HUES6 (cell line): ENCODE data around the gene ACAD9.

Experiments
- H3K27ac ChIP-seq: 2 replicates; pipeline ENCODE4 v1.7.0; 2013; ENCODE audit warnings: low read depth, mild to moderate bottlenecking, low read length, inconsistent platforms
- H3K27me3 ChIP-seq: 2 replicates; pipeline ENCODE4 v1.6.1; 2013; ENCODE audit warnings: low read length; ENCODE audit not compliant: control insufficient read depth, insufficient read depth
- H3K36me3 ChIP-seq: 2 replicates; pipeline ENCODE4 v1.6.1; 2013; ENCODE audit warnings: low read length; ENCODE audit not compliant: control insufficient read depth, insufficient read depth
- H3K4me1 ChIP-seq: 2 replicates; pipeline ENCODE4 v1.6.1; 2013; ENCODE audit warnings: low read length; ENCODE audit not compliant: control insufficient read depth, insufficient read depth
- H3K4me3 ChIP-seq: 2 replicates; pipeline ENCODE4 v1.5.1; 2013; ENCODE audit warnings: low read depth, low read length
- H3K9ac ChIP-seq: one replicate; pipeline ENCODE4 v1.6.1; 2013; ENCODE audit warnings: mild to moderate bottlenecking, low read length
- H3K9me3 ChIP-seq: 2 replicates; pipeline ENCODE4 v1.6.1; 2013; ENCODE audit warnings: low read depth, low read length; ENCODE audit not compliant: control insufficient read depth, insufficient read depth

The ACAD9 gene

GRCh38 chr3:128895843-128896697, 16.6 kb downstream of the ACAD9 start:
- Histone ChIP-seq H3K4me3 (no peak overlapping the region), H3K4me1 (no peaks in the 10 kb centered on the region), H3K9me3 (no peaks in the 10 kb centered on the region), H3K27ac (no peak overlapping the region), H3K36me3 (peaks cover 81% of the 10 kb centered on the region), H3K27me3 (no peaks in the 10 kb centered on the region), H3K9ac (no peak overlapping the region)

- no peaks in the 10 kb centered on the region for H3K27me3 ChIP-seq
- H3K36me3 ChIP-seq: peaks cover 96% of the 10 kb centered on the region
- no peak overlapping the region for H3K27ac ChIP-seq
- no peaks in the 10 kb centered on the region for H3K4me1 ChIP-seq
- H3K4me3 ChIP-seq: no peak overlapping the region
- no peaks in the 10 kb centered on the region for H3K9me3 ChIP-seq
- no peak overlapping the region for H3K9ac ChIP-seq
These were observed 23.0 kb downstream of the ACAD9 start for GRCh38 chr3:128902426-128902825.

- H3K4me1 ChIP-seq: no peaks in the 10 kb centered on the region
- H3K27me3 ChIP-seq: no peaks in the 10 kb centered on the region
- H3K27ac ChIP-seq: no peak overlapping the region
- peaks cover 96% of the 10 kb centered on the region for H3K36me3 ChIP-seq
- H3K9ac ChIP-seq: no peak overlapping the region
- no peak overlapping the region for H3K4me3 ChIP-seq
- H3K9me3 ChIP-seq: no peaks in the 10 kb centered on the region
These were observed 24.1 kb downstream of the ACAD9 start for GRCh38 chr3:128903501-128903900.

GRCh38 chr3:128906031-128906803, 26.8 kb downstream of the ACAD9 start:
- Histone ChIP-seq H3K4me1 (no peaks in the 10 kb centered on the region), H3K27me3 (no peaks in the 10 kb centered on the region), H3K9ac (no peak overlapping the region), H3K36me3 (peaks cover 96% of the 10 kb centered on the region), H3K27ac (no peak overlapping the region), H3K4me3 (no peak overlapping the region), H3K9me3 (no peaks in the 10 kb centered on the region)

DNA sequence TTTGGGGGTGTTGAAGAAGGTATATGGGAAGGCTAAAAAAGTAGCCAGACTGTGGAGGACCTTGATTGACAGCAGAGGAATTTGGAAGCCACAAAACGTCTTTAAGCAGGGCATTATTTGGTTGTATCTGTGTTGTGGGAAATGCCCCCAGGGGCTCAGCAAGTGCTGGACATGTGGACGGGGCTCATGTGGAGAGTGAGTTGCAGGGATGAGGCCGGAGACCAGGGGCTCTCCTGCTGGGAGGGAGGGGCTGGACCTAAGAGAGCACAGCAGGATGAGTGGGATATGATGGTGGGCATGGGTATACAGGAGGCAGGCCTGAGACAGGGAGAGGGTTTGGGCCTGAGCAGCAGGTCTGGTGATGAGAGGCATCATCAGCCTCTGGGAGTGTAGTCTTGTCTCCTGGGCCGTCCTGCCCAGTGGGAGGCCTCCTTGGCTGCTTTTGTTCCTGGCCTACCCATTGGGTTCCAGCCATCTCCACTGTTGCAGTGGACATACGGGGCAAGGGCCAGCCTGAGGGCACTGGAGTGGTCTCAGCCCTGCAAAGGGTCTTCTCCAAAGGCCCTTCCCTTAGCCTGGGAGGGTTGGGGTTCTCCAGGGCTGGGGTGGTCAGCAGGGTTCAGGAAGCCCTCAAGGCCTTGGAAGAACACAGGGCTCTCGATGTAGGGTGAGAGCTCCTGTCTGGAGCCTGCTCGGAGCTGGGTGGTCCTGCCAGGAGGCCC, 27.5 kb downstream of the ACAD9 start:
- Histone ChIP-seq H3K27ac (no peak overlapping the region), H3K36me3 (peaks cover 96% of the 10 kb centered on the region), H3K4me3 (no peak overlapping the region)

GRCh38 chr3:128907706-128908445, 28.5 kb downstream of the ACAD9 start:
- H3K36me3 ChIP-seq: peaks cover 96% of the 10 kb centered on the region

More for the DNA sequence above, 27.5 kb downstream of the ACAD9 start:
- no peak overlapping the region for H3K9ac ChIP-seq
- H3K27me3 ChIP-seq: no peaks in the 10 kb centered on the region
- no peaks in the 10 kb centered on the region for H3K4me1 ChIP-seq
- H3K9me3 ChIP-seq: no peaks in the 10 kb centered on the region

GRCh38 chr3:128908951-128909350, 29.5 kb downstream of the ACAD9 start:
- no peak overlapping the region for H3K9ac ChIP-seq
- no peak overlapping the region for H3K27ac ChIP-seq
- H3K27me3 ChIP-seq: no peaks in the 10 kb centered on the region
- H3K36me3 ChIP-seq: peaks cover 96% of the 10 kb centered on the region
- no peaks in the 10 kb centered on the region for H3K9me3 ChIP-seq
- H3K4me1 ChIP-seq: no peaks in the 10 kb centered on the region
- no peak overlapping the region for H3K4me3 ChIP-seq

More at GRCh38 chr3:128907706-128908445, 28.5 kb downstream of the ACAD9 start:
- Histone ChIP-seq H3K27ac (no peak overlapping the region), H3K9ac (no peak overlapping the region), H3K27me3 (no peaks in the 10 kb centered on the region), H3K9me3 (no peaks in the 10 kb centered on the region), H3K4me3 (no peak overlapping the region), H3K4me1 (no peaks in the 10 kb centered on the region)

DNA sequence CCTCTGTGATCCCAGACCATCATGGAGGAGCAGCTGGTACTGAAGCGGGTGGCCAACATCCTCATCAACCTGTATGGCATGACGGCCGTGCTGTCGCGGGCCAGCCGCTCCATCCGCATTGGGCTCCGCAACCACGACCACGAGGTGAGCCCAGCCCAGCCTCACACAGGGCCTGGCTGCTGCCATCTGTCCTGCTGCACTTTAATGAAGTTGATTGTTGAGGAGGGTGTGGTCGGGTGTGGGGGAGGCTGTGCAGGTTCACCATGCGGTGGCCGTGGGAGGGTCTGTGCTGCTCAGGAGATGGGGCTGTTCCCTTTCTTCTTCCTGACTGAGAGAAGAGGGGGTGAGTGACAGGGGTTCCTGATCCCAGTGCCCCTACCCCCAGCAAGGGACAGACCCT, 30.6 kb downstream of the ACAD9 start:
- H3K36me3 ChIP-seq: peaks cover 96% of the 10 kb centered on the region
- no peak overlapping the region for H3K27ac ChIP-seq
- no peaks in the 10 kb centered on the region for H3K4me1 ChIP-seq
- H3K27me3 ChIP-seq: no peaks in the 10 kb centered on the region
- H3K4me3 ChIP-seq: no peak overlapping the region
- no peak overlapping the region for H3K9ac ChIP-seq
- no peaks in the 10 kb centered on the region for H3K9me3 ChIP-seq

DNA sequence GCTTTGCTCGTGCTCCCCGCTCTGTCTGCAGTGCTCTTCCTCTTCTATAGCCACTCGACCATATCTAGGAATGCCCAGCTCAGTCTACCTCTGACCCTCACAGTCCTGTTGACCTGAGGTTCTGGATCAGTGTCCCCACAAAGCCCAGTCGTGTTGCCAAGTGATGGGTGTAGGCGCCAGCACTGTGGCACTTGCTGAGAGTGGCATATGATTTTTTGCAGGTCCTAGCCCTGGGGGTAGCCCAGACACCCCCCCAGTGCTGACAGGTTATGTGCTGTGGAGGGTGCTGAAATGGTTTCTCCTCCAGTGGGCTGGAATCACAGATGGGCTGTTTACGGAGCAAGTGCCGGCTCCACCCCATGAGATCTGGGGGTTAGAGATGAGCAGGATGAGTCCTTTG, 32.5 kb downstream of the ACAD9 start:
- H3K27me3 ChIP-seq: no peaks in the 10 kb centered on the region
- no peaks in the 10 kb centered on the region for H3K4me1 ChIP-seq
- H3K9me3 ChIP-seq: no peaks in the 10 kb centered on the region
- H3K36me3 ChIP-seq: peaks cover 96% of the 10 kb centered on the region
- H3K4me3 ChIP-seq: no peak overlapping the region
- H3K27ac ChIP-seq: no peak overlapping the region
- no peak overlapping the region for H3K9ac ChIP-seq

GRCh38 chr3:128914966-128915645, 35.7 kb downstream of the ACAD9 start:
- Histone ChIP-seq H3K27me3 (no peaks in the 10 kb centered on the region), H3K36me3 (peaks cover 96% of the 10 kb centered on the region), H3K9me3 (peaks cover 21% of the 10 kb centered on the region), H3K4me1 (no peaks in the 10 kb centered on the region), H3K9ac (no peak overlapping the region), H3K27ac (no peak overlapping the region), H3K4me3 (no peak overlapping the region)
